ENCODE results near the gene ARHGAP8.

ARHGAP8 gene

GRCh38 chr22:44909241-44909640 is 156.9 kb downstream of the ARHGAP8 start:
- H3K4me3 ChIP-seq, result no peak overlapping the region
- TF ChIP-seq CTCF (IDR thresholded peaks at IDR 0.05), result no peak
- peak; percentile 22 for DNase-seq (ENCODE audit: low spot score)

More at GRCh38 chr22:44909241-44909640, 156.9 kb downstream of the ARHGAP8 start:
- H3K27ac ChIP-seq, result no peak overlapping the region

Data from coronary artery (tissue), 2 donors.